ENCODE data around the gene GRM1. TPM values are rescaled to one million over a fixed set of nuclear protein-coding genes. Genes with fewer than 3 reads are reported as not detected.
A peak's percentile ranks its signal among the peaks of the same experiment; 100 is the strongest.

GRM1 gene
- total and polyA plus RNA-seq, 2 donors (not counting 1 experiment from before 2014, with no cell fraction given): 0.17 TPM; not detected in 1

DNA sequence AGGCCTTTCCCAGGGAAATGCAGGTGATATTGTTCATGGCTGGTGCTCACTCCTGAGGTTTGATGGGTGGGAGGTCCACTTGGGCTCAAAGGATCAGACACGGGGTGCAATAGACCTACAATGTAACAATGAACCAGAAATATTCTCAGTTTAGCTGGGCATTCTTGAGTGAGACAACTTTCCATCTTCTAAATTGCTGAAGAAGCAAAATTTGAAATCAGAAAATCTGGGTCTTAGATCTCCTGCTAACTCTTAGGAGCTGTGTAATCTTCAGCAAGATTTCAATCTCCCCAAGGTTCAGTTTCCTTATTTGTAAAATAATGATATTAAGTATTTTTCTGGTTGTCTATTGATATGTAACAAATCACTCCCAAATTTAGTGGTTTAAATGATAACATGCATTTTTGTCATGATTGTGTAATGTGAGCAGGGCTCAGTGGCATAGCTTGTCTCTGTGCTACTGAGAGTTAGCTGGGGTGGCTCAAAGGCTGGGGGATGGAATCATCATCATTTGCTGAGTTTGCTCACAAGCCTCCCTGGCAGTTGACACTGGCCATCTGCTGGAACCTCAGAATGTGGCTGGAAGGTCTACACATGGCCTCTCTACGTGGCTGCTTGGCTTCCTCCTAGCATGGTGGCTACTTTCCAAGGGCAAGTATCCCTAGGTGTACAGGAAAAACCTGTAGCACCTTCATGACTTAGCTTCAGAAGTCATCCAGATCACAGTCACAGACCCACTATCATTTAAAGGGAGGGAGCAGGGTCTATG is 98.8 kb downstream of the GRM1 start:
- H3K4me3 ChIP-seq (replicated peaks in 1 of 4; ENCODE audit: control extremely low read depth in 1 of 4, insufficient read depth in 1 of 4, low read depth in 3 of 4, low read length in 4 of 4): no peak overlapping the region
- H3K4me1 ChIP-seq (ENCODE audit: control insufficient read depth, extremely low read depth, insufficient read depth, low read length): no peaks in the 10 kb centered on the region
- H3K9me3 ChIP-seq (ENCODE audit: control insufficient read depth, insufficient read depth, low read depth, low read length): no peaks in the 10 kb centered on the region
- no peaks in the 10 kb centered on the region for H3K27me3 ChIP-seq (ENCODE audit: control insufficient read depth, insufficient read depth, low read length)
- H3K4me2 ChIP-seq (ENCODE audit: extremely low read depth, insufficient read depth, low read length): no peak overlapping the region
- no peaks in the 10 kb centered on the region for H4K20me1 ChIP-seq (ENCODE audit: control insufficient read depth, extremely low read depth, insufficient read depth, low read length)
- no peak overlapping the region for H2AFZ ChIP-seq (ENCODE audit: low read length)
- no peak overlapping the region for H3K9ac ChIP-seq (ENCODE audit: insufficient read depth, low read length)
- H3K27ac ChIP-seq (ENCODE audit: insufficient read depth, low read length): no peak overlapping the region
- TF ChIP-seq, protein P1, sequence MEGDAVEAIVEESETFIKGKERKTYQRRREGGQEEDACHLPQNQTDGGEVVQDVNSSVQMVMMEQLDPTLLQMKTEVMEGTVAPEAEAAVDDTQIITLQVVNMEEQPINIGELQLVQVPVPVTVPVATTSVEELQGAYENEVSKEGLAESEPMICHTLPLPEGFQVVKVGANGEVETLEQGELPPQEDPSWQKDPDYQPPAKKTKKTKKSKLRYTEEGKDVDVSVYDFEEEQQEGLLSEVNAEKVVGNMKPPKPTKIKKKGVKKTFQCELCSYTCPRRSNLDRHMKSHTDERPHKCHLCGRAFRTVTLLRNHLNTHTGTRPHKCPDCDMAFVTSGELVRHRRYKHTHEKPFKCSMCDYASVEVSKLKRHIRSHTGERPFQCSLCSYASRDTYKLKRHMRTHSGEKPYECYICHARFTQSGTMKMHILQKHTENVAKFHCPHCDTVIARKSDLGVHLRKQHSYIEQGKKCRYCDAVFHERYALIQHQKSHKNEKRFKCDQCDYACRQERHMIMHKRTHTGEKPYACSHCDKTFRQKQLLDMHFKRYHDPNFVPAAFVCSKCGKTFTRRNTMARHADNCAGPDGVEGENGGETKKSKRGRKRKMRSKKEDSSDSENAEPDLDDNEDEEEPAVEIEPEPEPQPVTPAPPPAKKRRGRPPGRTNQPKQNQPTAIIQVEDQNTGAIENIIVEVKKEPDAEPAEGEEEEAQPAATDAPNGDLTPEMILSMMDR (conservative IDR thresholded peaks at IDR 0.05 in 1 of 2, IDR thresholded peaks at IDR 0.05 in 1 of 2; ENCODE audit: low read depth in 1 of 2, low read length in 2 of 2): no peak
- no peak for TF ChIP-seq EZH2 (IDR thresholded peaks at IDR 0.05; ENCODE audit: low read length, missing control alignments)
- H3K36me3 ChIP-seq (ENCODE audit: control insufficient read depth, insufficient read depth, low read length): no peaks in the 10 kb centered on the region
- H3K79me2 ChIP-seq (ENCODE audit: control insufficient read depth, insufficient read depth, low read length): no peaks in the 10 kb centered on the region
- DNase-seq (ENCODE audit: low read depth in 2 of 2): no peak

DNA sequence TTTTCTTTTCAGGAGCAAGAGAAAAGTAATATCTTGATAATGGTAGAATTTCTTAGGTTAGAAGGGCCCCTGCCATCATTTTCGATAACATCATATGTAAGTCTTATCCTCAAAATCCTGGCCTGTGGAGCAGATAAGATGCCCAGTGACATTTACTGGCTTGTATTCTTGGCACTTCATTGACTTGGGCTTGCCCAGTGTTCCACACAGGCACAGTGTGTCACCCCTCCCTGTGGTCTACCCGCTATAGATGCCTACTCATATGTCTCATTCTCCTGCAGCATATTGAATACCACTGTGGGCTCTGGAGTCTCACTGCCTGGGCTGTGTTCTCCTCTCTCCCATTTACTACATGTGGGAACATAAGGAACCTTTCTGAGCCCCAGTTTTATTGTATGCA is 105.0 kb downstream of the GRM1 start:
- no peak overlapping the region for H2AFZ ChIP-seq (ENCODE audit: low read length)
- TF ChIP-seq, protein P1 (conservative IDR thresholded peaks at IDR 0.05 in 1 of 2, IDR thresholded peaks at IDR 0.05 in 1 of 2; ENCODE audit: low read depth in 1 of 2, low read length in 2 of 2): no peak
- no peak for TF ChIP-seq EZH2 (IDR thresholded peaks at IDR 0.05; ENCODE audit: low read length, missing control alignments)
- no peaks in the 10 kb centered on the region for H3K4me1 ChIP-seq (ENCODE audit: control insufficient read depth, extremely low read depth, insufficient read depth, low read length)
- no peak for DNase-seq (ENCODE audit: low read depth in 2 of 2)
- H3K27ac ChIP-seq (ENCODE audit: insufficient read depth, low read length): no peak overlapping the region
- no peaks in the 10 kb centered on the region for H3K9me3 ChIP-seq (ENCODE audit: control insufficient read depth, insufficient read depth, low read depth, low read length)
- H3K9ac ChIP-seq (ENCODE audit: insufficient read depth, low read length): no peak overlapping the region
- no peak overlapping the region for H3K4me2 ChIP-seq (ENCODE audit: extremely low read depth, insufficient read depth, low read length)
- no peaks in the 10 kb centered on the region for H3K27me3 ChIP-seq (ENCODE audit: control insufficient read depth, insufficient read depth, low read length)
- no peaks in the 10 kb centered on the region for H4K20me1 ChIP-seq (ENCODE audit: control insufficient read depth, extremely low read depth, insufficient read depth, low read length)
- no peaks in the 10 kb centered on the region for H3K36me3 ChIP-seq (ENCODE audit: control insufficient read depth, insufficient read depth, low read length)
- H3K4me3 ChIP-seq (replicated peaks in 1 of 4; ENCODE audit: control extremely low read depth in 1 of 4, insufficient read depth in 1 of 4, low read depth in 3 of 4, low read length in 4 of 4): no peak overlapping the region
- no peaks in the 10 kb centered on the region for H3K79me2 ChIP-seq (ENCODE audit: control insufficient read depth, insufficient read depth, low read length)

DNA sequence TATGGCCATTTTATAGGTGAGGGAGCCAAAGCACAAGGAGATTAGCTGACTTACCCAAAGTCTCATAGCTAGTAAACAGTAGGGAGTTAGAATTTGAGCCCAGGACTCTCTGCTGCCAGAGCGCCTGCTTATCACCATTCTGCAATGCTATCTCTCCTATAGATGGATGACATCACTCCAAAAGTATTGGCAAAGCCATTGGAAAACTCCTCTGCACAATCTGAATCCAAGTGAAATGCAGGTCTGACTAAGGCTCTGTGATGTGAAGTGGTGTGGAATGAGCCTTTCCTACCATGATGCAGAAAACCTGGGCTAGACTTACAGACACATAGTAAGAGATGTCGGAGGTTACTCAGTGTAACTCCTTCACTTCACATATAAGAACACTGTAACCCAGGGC is 106.3 kb downstream of the GRM1 start:
- Histone ChIP-seq H3K4me3 (replicated peaks in 1 of 4; ENCODE audit: control extremely low read depth in 1 of 4, insufficient read depth in 1 of 4, low read depth in 3 of 4, low read length in 4 of 4) (no peak overlapping the region), H3K9ac (ENCODE audit: insufficient read depth, low read length) (no peak overlapping the region), H3K36me3 (ENCODE audit: control insufficient read depth, insufficient read depth, low read length) (no peaks in the 10 kb centered on the region), H3K4me2 (ENCODE audit: extremely low read depth, insufficient read depth, low read length) (no peak overlapping the region), H3K27ac (ENCODE audit: insufficient read depth, low read length) (no peak overlapping the region), H3K4me1 (ENCODE audit: control insufficient read depth, extremely low read depth, insufficient read depth, low read length) (no peaks in the 10 kb centered on the region), H3K27me3 (ENCODE audit: control insufficient read depth, insufficient read depth, low read length) (no peaks in the 10 kb centered on the region), H4K20me1 (ENCODE audit: control insufficient read depth, extremely low read depth, insufficient read depth, low read length) (no peaks in the 10 kb centered on the region), H3K9me3 (ENCODE audit: control insufficient read depth, insufficient read depth, low read depth, low read length) (no peaks in the 10 kb centered on the region), H3K79me2 (ENCODE audit: control insufficient read depth, insufficient read depth, low read length) (no peaks in the 10 kb centered on the region), H2AFZ (ENCODE audit: low read length) (no peak overlapping the region)
- no peak for TF ChIP-seq EZH2 (IDR thresholded peaks at IDR 0.05; ENCODE audit: low read length, missing control alignments)
- TF ChIP-seq, protein P1 (conservative IDR thresholded peaks at IDR 0.05 in 1 of 2, IDR thresholded peaks at IDR 0.05 in 1 of 2; ENCODE audit: low read depth in 1 of 2, low read length in 2 of 2): no peak
- DNase-seq (ENCODE audit: low read depth in 2 of 2): peak in 1 of 2 donors; percentile 29
